ENCODE measurements around the gene ZNF320. TPM values are rescaled to one million over a fixed set of nuclear protein-coding genes. Genes with fewer than 3 reads are reported as not detected.
"Not testable (repeated sequence)": the region's sequence is repeated elsewhere in the genome, so short reads cannot be mapped to it uniquely, and the experiment has no call there.

The ZNF320 gene
- total RNA-seq, 1 donor from 2014 or later: 9.3 TPM

GRCh38 chr19:52856540-52857377 is 40.7 kb downstream of the ZNF320 start:
- ATAC-seq: peak; percentile 49
- DNase-seq; intact Hi-C loops (cut with micrococcal nuclease): not testable (repeated sequence)

Other genes starting within 250 kb of the ZNF320 start
- 6.9 TPM for gene ZNF611, start 162.6 kb downstream of the ZNF320 start, total RNA-seq
- gene ZNF600, start 110.8 kb downstream of the ZNF320 start, total RNA-seq: 2.0 TPM
- 9.2 TPM for gene ZNF28, start 76.0 kb downstream of the ZNF320 start, total RNA-seq
- gene ZNF468, start 40.0 kb downstream of the ZNF320 start, total RNA-seq: 8.1 TPM
- 1.4 TPM for gene ZNF888, start 25.8 kb upstream of the ZNF320 start, total RNA-seq
- 4.4 TPM for gene ZNF816, start 65.2 kb upstream of the ZNF320 start, total RNA-seq
- gene ERVV-1, start 116.3 kb upstream of the ZNF320 start, total RNA-seq: not detected
- gene ERVV-2, start 147.1 kb upstream of the ZNF320 start, total RNA-seq: not detected
- gene ZNF160, start 205.8 kb upstream of the ZNF320 start, total RNA-seq: 19.2 TPM
- gene ZNF415, start 235.3 kb upstream of the ZNF320 start, total RNA-seq: 23.9 TPM